Measurements from ENCODE around the gene CRB2. TPM values are rescaled to one million over a fixed set of nuclear protein-coding genes. Genes with fewer than 3 reads are reported as not detected.
"Not testable (repeated sequence)": the region's sequence is repeated elsewhere in the genome, so short reads cannot be mapped to it uniquely, and the experiment has no call there.

The CRB2 gene
- total RNA-seq, 1 donor = not detected

- DNase-seq (ENCODE audit: low read depth) = no peak
Measured at GRCh38 chr9:123327697-123328100, 28.3 kb upstream of the CRB2 start.

DNA sequence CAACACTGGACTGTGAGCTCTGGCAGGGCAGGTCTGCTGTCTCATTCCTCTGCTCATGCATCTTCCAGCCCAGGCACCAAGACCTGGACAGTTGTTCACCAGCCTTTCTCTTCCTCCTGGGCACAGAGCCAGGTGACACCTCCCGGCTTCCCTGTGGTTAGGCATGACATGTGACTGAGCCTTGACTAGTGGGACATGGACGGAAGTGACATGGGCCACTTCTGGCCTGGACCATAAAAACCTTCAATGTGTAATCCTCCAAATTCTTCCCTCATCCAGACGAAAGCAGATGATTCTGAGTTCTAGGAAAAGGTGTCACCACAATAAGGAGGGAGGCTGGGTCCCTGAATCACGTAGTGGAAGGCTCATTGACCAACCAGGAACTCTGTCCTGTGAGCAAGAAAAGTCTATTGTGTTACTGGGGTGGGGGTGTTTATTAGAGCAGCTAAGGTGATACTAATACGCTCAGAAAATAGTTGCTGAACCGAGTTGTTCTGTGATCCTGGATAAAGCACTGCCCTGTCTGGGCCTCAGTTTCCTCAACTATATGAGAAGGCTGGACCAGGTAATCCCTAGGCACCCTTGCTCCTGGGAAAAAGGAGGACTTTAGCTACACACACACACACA is 26.6 kb upstream of the CRB2 start:
- no peak overlapping the region for H3K4me3 ChIP-seq (ENCODE audit: low read depth, low read length)
- TF ChIP-seq, protein P1, sequence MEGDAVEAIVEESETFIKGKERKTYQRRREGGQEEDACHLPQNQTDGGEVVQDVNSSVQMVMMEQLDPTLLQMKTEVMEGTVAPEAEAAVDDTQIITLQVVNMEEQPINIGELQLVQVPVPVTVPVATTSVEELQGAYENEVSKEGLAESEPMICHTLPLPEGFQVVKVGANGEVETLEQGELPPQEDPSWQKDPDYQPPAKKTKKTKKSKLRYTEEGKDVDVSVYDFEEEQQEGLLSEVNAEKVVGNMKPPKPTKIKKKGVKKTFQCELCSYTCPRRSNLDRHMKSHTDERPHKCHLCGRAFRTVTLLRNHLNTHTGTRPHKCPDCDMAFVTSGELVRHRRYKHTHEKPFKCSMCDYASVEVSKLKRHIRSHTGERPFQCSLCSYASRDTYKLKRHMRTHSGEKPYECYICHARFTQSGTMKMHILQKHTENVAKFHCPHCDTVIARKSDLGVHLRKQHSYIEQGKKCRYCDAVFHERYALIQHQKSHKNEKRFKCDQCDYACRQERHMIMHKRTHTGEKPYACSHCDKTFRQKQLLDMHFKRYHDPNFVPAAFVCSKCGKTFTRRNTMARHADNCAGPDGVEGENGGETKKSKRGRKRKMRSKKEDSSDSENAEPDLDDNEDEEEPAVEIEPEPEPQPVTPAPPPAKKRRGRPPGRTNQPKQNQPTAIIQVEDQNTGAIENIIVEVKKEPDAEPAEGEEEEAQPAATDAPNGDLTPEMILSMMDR (IDR thresholded peaks at IDR 0.05; ENCODE audit: insufficient read depth, low read depth, low read length) = no peak

More at GRCh38 chr9:123327697-123328100, 28.3 kb upstream of the CRB2 start:
- TF ChIP-seq, protein P1 (IDR thresholded peaks at IDR 0.05; ENCODE audit: insufficient read depth, low read depth, low read length) = no peak
- no peak overlapping the region for H3K4me3 ChIP-seq (ENCODE audit: low read depth, low read length)

DNA sequence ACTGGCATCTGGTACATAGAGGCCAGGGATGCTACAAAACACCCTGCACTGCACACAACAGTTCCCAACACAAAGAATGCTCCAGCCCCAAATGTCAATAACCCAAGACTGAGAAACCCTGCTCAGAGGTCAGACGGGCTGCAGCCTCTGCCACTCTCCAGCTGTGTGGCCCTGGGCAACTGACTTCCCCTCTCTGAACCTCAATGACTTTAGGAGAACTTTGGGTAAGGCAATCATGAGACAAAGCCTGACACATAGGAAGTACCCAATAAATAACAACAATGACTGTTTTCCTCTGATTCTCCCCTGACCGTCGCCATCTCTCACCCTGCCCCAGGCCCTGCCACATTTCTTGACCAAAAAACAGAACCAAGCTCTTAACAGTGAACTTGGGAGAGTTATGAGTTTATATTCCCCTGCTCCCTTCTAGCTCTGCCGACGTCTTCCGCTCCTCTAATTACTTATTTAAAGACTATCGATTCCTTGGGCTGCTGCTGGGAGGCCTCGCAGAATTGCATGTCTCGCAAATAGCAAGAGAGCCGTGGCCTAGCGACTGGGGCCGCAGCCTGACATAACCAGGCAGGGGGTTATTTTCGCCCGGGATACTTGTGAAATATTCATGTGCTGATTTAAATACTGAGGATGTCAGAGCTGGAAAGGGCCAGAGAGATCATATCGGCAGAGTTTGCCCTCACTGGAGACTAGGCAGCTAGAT is 24.5 kb upstream of the CRB2 start:
- no peak for DNase-seq (ENCODE audit: low read depth)
- TF ChIP-seq, protein P1 (IDR thresholded peaks at IDR 0.05; ENCODE audit: insufficient read depth, low read depth, low read length) = no peak
- no peak overlapping the region for H3K4me3 ChIP-seq (ENCODE audit: low read depth, low read length)

More for the DNA sequence above, 26.6 kb upstream of the CRB2 start:
- DNase-seq (ENCODE audit: low read depth) = no peak

DNA sequence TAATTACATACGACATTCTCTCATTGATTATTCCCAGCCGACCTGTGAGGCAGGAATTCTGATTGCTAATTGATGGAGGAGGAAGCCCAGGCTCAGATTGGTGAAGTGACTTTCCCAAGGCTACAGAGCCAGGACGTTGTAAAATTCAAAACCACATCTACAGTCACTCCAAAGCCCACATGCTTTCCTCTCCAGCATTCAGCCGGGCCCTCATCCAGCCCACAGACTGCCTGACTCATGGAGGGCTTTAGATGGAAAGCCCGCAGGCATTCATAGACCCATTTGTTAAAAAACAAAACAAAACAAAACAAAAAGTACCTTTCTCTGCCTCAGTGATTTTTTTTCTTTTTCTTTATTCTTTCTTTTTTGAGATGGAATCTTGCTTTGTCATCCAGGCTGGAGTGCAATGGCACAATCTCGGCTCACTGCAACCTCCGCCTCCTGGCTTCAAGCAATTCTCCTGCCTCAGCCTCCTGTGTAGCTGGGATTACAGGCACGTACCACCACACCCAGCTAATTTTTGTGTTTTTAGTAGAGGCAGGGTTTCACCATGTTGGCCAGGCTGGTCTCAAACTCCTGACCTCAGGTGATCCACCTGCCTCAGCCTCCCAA is 22.8 kb upstream of the CRB2 start:
- peak; percentile 34 for DNase-seq (ENCODE audit: low read depth)
- not testable (repeated sequence) for H3K4me3 ChIP-seq (ENCODE audit: low read depth, low read length)

DNA sequence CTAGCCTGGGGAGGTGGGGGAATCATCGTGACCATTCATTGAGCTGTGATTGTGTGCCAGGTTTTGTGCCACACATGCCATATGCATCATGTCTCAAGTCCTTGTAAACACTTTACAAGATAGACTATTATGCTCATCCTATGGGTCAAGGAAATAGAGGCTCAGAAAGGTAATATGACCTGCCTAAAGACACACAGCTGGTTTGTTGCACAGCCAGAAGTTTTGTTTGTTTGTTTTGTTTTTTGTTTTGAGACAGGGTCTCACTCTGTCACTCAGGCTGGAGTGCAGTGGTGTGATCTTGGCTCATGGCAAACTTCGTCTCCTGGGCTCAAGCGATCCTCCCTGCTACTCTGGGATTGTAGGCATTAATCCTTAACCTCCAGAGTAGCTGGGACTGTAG is 21.4 kb upstream of the CRB2 start:
- no peak for DNase-seq (ENCODE audit: low read depth)

GRCh38 chr9:123335193-123335985 is 20.6 kb upstream of the CRB2 start:
- TF ChIP-seq, protein P1 (IDR thresholded peaks at IDR 0.05; ENCODE audit: insufficient read depth, low read depth, low read length) = no peak
- no peak overlapping the region for H3K4me3 ChIP-seq (ENCODE audit: low read depth, low read length)
- DNase-seq (ENCODE audit: low read depth) = peak; percentile 63

More for the DNA sequence above, 21.4 kb upstream of the CRB2 start:
- H3K4me3 ChIP-seq (ENCODE audit: low read depth, low read length) = no peak overlapping the region
- TF ChIP-seq, protein P1 (IDR thresholded peaks at IDR 0.05; ENCODE audit: insufficient read depth, low read depth, low read length) = no peak

GRCh38 chr9:123335986-123336329 is 20.0 kb upstream of the CRB2 start:
- TF ChIP-seq, protein P1 (IDR thresholded peaks at IDR 0.05; ENCODE audit: insufficient read depth, low read depth, low read length) = no peak
- no peak overlapping the region for H3K4me3 ChIP-seq (ENCODE audit: low read depth, low read length)
- no peak for DNase-seq (ENCODE audit: low read depth)
